SHP77 (cell line): ENCODE data around the gene WDFY1.
"Not testable (repeated sequence)": the region's sequence is repeated elsewhere in the genome, so short reads cannot be mapped to it uniquely, and the experiment has no call there.

Source experiments
- DNase-seq, 2 experiments: peaks; one replicate each; lab custom pipeline; 2025; lab: John Stamatoyannopoulos, UW

WDFY1 gene

DNA sequence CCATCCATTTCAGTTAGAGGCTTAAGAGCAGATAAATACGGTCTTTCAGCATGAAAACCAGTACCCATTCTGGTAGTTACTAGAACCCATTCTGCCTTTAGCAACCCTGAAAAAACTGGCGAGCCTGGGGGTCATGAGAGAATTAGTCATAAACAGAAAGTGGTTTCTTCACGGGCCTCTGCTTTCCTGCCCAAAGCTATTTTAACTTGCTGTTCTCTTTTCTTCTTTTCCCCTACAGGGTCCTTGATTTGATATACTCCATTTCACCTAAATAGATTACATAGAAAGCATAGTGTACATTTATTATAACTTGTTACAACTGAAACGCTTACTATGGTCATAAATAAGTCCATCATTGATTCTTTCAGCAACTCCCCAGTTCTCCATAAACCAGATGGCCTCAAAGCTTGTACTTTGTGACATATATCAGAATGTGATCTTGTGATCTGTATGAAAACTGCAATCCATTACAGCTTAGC, 48.3 kb downstream of the WDFY1 start:
- DNase-seq = no peak

DNA sequence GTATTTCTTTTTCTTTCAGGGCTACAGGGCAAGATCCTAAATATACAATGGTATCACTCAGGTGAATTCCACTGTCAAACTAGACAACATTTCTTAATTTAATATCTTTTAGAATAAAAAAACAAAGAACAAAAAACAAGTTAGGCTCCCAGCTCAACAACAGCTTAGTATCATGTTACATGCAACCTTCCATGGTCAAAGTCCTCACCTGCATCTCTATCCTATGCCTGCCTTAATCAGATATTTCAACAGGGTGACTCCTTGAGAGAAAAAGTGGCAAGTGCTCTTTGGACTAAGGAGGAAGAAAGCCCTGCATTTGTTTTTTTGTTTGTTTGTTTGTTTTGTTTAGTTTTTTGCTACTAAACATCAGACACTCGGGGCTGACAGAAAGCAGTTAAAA, 50.2 kb downstream of the WDFY1 start:
- no peak for DNase-seq

DNA sequence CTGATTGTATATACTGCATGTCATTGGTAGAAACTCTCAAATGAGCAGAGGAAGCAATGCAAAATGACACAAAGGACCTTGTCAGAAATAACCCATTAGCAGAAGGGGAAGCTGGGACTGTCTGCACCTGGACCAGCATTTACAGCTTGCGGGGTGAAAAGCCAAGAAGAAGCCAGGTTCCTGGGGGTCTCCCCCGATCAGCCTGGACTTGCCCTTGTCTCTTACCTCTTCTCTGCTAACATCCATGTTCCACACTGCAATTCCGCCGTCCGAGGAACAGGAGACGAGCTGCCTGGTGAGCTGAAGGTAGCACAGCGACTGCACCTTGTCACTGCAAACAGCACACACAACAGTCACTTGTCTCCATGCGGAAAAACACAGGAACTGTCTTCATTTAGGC, 51.1 kb downstream of the WDFY1 start:
- no peak for DNase-seq

DNA sequence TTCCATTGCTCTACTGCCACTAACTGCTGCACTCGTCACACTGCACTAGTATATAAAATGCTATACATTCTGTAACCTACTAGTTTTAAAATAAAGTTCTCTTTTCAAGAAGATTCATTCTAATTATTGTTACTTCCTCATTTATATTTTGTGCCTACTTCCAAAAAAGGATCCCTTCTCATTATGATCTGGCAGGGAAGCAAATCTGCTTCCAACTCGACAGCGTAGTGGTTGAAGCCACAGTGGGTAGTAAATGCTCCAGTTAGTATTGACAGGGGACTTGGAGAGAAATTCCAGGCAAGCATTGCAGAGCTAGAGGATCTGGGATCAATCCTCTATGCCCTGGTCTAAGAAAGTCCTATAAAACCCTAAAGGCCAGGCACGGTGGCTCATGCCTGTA, 54.4 kb downstream of the WDFY1 start:
- DNase-seq = no peak

DNA sequence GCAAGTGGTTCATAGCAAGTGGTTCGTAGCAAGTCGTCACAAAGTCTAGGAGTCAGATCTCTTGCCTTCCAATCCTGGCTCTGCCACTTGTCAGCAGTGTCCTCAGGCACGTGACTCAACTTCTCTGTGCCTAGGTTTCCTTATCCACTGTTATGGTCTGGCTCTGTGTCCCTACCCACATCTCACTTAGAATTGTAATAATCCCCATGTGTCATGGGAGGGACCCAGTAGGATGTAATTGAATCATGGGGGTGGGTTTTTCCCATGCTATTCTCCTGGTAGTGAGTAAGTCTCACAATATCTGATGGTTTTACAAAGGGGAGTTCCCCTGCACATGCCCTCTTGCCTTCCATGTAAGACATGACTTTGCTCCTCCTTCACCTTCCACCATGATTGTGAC, 55.9 kb downstream of the WDFY1 start:
- DNase-seq = no peak

DNA sequence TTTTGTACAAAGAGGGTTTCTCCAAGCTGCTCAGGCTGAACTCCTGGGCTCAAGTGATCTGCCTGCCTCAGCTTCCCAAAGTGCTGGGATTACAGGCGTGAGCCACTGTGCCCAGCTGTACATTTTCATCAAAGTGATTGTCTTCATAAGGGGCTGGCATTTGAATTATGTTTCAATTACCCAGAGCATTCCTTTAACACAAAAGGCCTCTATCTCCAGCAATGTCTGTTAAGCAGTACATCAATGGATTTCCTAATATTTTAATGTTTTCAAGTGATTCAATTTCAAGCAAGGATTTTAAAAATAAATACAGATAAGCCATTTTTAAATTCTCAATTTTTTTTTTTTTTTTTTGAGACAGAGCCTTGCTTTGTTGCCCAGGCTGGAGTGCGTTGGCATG, 56.9 kb downstream of the WDFY1 start:
- DNase-seq = no peak

DNA sequence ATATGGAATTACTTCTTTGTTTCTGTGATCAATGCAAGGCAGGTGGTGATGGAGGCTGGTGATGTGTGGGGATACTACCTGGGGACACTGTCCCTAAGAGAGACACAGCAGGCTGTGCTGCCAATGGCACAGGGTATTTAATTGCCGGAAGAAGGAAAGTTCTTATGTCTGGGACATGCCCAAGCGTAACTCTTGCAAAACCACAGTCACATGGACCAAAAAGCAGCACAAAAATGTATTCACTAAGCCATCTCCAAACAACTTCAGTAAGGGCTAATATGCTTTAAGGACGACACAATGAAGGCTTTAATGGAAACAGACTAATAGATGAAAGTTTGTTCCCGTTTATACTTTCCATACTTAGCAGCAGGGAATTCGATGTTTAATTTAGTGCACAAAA, 58.0 kb downstream of the WDFY1 start:
- no peak for DNase-seq

DNA sequence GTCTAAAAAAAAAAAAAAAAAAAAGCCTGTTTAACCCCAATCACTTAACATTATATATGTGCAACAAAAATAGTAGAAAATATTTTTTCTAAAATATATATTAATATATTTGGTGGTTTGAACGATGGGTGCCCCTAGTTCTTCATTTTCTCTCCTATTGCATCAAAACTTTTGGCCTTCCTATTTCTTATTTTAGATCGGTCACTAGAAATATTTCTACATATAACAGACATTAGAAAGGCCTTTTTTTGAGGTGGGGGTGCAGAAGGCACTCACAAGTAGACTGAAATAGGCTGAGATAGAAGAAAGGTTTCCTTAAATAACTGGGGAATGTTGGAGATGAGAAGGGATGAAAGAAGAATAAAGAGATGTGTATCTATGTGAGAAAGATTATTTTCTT, 58.4 kb downstream of the WDFY1 start:
- DNase-seq = no peak

DNA sequence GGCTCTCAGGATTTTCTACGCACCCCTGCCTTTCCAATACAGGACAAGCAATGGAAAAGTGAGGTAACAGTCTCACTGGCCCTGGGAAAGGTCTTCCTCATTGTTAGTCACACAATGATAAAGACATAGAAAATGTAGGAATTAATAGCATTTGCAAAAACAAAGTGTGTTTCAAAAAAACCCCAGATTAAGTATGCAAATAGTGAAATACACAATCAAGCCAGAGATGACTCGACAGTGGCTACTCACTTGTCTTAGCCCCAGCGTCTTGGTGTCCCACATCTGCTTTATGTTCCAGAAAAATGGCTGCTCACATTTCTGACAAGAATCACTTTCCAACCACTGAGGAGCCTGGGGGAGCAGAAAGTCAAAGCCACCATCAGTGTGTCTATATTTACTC, 60.7 kb downstream of the WDFY1 start:
- no peak for DNase-seq

DNA sequence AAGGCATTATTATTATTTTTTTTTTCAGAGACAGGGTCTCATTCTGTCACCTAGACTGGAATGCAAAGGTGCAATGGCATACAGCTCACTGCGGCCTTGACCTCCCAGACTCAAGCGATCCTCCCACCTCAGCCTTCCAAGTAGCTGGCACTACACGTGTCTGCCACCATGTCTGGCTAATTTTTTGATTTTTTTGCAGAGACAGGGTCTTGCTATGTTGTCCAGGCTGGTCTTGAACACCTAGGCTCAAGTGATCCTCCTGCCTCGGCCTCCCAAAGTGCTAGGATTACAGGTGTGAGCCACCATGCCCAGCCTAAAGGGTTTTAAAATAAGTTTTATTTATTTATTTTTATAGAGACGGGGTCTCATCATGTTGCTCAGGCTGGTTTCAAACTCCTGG, 62.4 kb downstream of the WDFY1 start:
- DNase-seq = no peak

DNA sequence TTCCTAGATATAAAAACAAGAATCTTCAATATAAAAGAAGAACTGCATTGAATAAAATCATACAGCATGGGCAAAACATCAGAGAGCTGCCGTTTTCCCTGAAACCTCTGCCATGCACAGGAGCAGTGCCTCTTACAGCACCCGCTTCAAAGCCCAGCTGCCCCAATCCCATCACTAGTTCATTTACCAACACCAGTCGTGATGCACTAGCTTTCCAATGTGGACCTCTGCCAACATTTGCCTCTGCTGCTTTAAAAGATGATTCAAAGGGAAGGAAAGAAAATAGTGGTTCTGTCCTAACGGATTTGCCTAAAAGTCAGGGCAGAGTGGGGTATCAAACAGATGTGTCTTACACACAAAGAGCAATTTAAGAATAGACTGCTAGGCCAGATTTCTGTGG, 64.3 kb downstream of the WDFY1 start:
- no peak for DNase-seq

DNA sequence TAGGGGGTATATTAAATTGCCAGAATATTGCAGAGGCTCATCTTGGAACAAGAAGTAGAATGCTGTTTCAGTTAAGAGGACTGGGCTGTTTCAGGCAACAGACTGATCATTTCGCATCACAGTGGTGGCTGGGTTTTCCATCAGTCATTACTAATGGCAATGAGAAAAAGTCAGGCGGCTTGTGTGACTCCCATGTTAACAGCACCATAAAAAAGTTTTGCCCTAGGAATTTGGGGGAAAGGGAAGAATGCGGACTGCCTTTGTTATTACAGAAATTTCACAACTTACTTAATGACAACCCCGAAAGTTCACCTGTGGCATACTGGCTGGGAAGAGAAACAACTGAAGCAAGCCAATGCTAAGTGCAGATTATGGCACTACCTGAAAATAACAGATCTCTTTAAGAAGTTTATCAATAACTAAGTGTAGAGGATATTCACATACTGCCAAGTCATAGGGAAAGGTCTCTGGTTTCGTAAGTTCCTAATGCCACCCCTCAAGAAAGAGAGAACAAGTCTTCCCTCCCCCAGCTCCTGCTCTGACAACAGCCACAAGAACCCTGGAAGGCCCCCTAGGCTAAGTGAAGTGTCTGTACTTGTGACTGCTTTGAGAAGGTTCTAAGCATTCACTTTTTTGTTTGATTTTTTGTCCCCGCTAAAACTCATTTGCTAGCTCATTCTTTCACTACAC, 67.3 kb downstream of the WDFY1 start:
- DNase-seq = no peak

DNA sequence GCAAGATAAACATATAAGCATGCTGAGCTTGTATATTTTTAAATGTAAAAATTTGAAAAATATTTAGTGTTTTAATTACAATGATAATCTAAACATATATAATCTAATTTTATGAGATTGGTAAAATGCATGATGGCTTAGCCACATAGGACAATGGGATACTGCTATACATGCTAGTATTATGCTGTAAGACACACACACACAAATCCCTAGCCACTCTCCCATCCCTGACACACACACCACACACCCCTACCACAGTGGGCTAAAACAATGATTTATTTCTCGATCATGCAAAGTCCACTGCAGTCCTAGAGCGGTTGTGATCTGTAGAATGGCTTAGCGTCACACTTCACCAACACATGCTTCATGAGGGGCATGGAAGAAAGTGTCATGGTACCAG, 71.5 kb downstream of the WDFY1 start:
- DNase-seq = no peak

DNA sequence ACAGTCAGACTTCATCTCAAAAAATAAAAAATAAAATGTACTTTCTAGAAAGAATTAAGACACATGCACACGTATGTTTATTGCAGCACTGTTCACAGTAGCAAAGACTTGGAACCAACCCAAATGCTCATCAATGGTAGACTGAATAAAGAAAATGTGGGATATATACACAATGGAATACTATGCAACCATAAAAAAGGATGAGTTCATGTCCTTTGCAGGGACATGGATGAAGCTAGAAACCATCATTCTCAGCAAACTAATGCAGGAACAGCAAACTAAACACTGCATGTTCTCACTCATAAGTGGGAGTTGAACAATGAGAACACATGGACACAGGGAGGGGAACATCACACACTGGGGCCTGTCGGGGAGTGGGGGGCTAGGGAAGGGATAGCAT, 72.4 kb downstream of the WDFY1 start:
- not testable (repeated sequence) for DNase-seq

DNA sequence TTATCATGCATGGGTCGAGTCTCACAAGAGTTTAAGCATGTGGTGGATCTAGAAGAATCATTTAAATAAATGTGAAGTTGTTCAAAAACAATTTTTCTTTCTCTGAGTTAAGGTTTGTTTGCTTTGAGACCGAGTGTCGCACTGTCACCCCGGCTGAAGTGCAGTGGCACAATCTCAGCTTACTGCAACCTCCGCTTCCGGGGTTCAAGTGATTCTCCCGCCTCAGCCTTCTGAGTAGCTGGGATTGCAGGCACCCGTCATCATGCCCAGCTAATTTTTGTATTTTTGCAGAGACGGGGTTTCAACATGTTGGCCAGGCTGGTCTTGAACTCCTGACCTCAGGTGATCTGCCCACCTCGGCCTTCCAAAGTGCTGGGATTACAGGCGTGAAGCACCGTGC, 73.5 kb downstream of the WDFY1 start:
- DNase-seq = not testable (repeated sequence)

DNA sequence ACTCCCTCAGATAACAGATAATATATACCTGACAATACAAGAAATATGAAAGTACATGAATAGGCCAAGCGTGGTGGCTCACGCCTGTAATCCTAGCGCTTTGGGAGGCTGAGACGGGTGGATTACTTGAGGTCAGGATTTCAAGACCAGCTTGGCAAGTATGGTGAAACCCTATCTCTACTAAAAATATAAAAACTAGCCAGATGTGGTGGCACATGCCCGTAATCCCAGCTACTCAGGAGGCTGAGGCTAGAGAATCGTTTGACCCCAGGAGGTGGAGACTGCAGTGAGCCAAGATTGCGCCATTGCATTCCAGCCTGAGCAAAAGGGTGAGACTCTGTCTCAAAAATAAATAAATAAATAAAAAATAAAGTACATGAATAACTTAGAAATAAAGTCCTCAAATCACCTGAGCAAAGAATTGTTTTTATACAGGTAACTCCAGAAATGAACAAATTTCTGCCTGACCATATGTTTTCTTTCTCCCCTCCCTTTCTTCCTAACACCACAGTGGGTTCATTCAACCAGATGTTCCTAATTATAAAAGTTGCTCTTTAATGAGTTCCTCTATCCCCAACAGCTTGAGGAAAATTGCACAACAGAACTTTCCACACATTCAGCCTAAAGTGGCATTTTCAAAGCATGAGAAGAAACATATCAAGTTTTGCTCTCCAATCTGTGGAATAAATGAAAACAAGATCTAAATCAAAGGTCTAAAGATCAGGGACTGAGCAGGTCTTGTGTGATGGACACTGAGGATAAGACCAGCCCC, 74.1 kb downstream of the WDFY1 start:
- no peak for DNase-seq

DNA sequence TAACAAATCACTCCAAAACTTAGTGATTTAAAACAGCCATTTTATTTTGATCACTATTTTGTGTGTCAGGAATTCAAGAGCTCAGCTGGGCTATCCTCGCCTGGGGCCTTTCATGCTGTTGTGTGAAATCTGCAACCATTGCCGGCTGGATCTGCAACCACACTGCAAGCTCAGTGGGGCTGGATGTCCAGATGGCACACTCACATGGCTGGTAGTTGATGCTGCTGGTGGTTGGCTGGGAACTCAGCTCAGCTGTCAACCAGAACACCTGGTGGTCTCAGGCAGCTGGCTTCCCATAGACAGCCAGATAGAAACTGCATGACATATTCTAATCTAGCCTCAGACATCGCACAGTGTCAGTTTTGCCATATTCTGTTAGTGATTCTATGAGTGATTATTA, 77.1 kb downstream of the WDFY1 start:
- peak; percentile 47 to 69 for DNase-seq

DNA sequence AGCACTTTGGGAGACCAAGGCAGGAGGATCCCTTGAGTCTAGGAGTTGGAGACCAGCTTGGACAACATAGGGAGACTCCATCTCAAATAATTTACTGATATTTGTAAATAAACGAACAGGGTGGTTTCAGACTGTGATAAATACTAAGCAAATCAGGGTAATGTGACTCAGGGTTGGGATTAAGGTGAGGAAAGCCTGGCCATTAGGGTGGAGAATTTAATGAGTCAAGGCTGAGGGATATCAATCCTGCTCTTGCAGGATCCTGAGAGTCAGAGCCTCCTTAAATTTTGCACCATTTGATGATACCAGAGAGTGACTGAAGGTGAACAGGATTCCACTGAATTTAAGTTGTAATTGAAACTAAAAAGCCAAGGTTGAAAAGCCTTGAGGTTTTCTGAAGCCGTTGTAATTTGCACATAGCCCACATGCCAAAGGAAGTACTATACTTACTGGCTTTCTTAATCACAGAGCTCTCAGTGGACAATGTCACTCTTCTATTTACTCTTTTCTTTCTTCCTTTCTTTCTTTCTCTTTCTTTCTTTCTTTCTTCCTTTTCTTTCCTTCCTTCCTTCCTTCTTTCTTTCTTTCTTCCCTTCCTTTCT, 79.1 kb downstream of the WDFY1 start:
- no peak for DNase-seq

DNA sequence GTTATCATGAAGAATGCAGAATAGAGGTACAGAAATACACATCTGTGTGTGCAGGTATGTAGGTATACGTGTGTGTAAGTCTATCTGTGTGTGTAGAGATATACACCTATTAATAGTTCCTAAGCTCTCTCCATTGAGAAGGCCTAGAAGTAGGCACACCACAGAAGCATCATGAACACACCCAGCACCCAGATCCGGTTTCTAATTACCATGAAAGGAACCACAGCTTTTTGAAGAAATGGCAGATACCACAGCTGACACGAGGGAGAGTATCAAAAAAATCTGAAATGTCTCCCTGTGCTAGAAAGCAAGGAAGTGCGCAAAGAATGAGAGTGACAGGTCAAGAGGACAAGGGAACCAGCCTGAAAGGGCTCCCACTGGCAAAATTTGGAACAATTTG, 80.0 kb downstream of the WDFY1 start:
- no peak for DNase-seq

DNA sequence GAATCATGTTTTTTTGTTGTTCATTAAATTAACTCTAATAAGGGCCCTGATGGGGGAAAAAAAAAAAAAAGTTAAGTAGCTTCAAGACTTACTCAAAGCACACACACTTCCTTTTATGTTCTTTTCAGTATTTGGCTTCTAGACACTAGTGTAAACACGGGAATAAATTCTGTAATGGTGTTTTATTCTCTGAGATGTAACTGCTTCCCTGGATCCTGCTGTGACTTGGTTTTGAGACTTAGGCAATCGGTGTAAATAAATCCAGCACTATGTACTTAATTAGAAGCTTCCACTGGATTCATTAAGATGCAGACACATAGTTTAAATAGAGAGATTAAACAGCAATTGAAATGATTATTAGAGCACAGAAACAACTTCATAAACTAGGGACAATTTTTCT, 81.6 kb downstream of the WDFY1 start:
- DNase-seq = no peak

DNA sequence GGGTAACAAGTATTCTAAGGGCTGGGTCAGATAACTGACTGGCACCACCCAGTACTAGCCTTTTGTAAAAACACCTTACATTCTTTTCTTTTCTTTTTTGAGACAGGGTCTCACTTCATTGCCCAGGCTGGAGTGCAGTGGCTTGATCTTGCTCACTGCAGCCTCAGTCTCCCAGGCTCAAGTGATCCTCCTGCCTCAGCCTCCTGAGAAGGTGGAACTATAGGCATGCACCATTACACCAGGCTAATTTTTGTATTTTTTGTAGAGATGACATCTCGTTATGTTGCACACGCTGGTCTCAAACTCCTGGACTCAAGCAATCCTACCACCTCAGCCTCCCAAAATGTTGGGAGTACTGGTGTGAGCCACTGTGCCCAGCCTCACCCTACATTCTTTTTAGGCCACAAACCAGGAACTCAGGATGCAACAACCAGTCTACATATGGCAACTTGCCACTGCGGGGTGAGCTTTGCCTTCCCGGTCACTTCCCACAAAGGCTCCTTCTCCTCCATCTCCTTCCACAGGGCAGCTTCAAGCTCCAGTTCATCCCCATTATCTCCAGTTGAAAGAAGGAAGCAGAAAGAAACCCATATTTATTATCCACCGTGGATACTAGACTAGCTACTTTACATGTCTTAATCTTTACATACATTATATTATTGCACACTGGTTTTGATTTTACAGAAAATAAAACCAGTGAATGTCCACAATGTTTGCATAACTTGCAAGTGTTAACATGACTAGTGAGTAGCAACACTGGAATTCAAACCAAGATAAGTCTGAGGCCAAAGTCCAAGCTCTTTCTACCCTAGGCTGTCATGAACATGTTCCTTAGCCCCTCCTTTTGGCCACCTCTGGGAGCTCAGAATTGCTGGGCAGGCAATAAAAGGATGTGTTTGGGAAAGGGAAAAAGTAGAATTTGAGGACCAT, 84.1 kb downstream of the WDFY1 start:
- no peak for DNase-seq

DNA sequence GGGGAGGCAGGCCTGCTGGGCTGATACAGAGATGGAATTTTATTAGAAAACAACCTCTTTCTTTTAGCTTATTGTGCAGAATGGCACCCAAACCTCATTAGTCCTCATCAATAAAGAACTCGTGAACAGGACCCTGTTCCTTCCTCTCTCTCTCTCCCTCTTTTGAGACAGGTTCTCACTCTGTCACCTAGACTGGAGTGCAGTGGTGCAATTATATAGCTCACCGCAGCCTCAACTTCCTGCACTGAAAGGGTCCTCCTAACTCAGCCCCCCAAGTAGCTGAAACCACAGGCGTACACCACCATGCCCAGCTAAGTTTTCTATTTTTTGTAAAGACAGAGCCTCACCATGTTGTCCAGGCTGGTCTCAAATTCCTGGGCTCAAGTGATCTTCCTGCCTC, 86.1 kb downstream of the WDFY1 start:
- DNase-seq = no peak
